BLaER1 (cell line): Measurements from ENCODE around the gene CRISPLD2.

Source experiments
- H3K27ac ChIP-seq: shearing (Covaris generic); formaldehyde crosslinking; 2 replicates; pipeline ENCODE4 v1.8.1; 2022
- H3K27me3 ChIP-seq: shearing (Covaris generic); formaldehyde crosslinking; 2 replicates; pipeline ENCODE4 v1.8.1; 2022
- H3K36me3 ChIP-seq: shearing (Covaris generic); formaldehyde crosslinking; 2 replicates; pipeline ENCODE4 v1.8.1; 2022
- H3K4me1 ChIP-seq: shearing (Covaris generic); formaldehyde crosslinking; 2 replicates; pipeline ENCODE4 v1.8.1; 2022
- H3K4me2 ChIP-seq: shearing (Covaris generic); formaldehyde crosslinking; 2 replicates; pipeline ENCODE4 v1.8.1; 2022
- H3K4me3 ChIP-seq: shearing (Covaris generic); formaldehyde crosslinking; 2 replicates; pipeline ENCODE4 v1.8.1; 2022
- H3K9ac ChIP-seq: shearing (Covaris generic); formaldehyde crosslinking; 2 replicates; pipeline ENCODE4 v1.8.1; 2022
- H3K9me3 ChIP-seq: shearing (Covaris generic); formaldehyde crosslinking; 2 replicates; pipeline ENCODE4 v1.8.1; 2022
- H4K20me1 ChIP-seq: shearing (Covaris generic); formaldehyde crosslinking; 2 replicates; pipeline ENCODE4 v1.8.1; 2022
- Cebpa-rat ChIP-seq: shearing (Covaris generic); IDR thresholded peaks from 2 replicates; pipeline ENCODE4 v1.8.1; 2022

Gene CRISPLD2

DNA sequence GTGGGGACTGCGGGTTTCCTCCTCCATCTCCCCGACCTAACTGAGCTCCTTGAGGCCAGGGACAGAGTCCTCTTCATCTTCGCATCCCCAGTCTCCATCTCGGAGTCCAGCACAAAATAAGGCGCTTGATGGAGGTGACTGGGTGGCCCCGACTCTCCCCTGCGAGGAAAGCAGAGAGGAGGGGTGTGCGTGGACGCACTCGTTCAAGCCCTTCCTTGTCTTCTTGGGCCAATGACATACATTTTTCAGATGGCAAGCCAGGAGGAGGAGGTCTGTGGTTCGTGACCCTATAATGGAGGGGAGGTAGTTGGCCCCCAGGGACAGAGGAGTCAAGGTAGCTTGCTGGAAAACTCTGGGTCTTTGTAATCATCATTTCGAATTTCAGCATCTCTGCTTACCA lies 17.2 kb downstream of the CRISPLD2 start:
- H3K4me2 ChIP-seq: no peak overlapping the region
- H3K4me3 ChIP-seq: no peak overlapping the region
- no peaks in the 10 kb centered on the region for H4K20me1 ChIP-seq
- H3K36me3 ChIP-seq: no peaks in the 10 kb centered on the region
- H3K9ac ChIP-seq: no peak overlapping the region
- H3K9me3 ChIP-seq: no peaks in the 10 kb centered on the region
- peaks cover 11% of the 10 kb centered on the region; the same call in 1 of the 2 replicates for H3K27me3 ChIP-seq
- no peak for TF ChIP-seq Cebpa-rat
- H3K4me1 ChIP-seq: peaks cover 3% of the 10 kb centered on the region; the same call in 1 of the 2 replicates
- H3K27ac ChIP-seq: no peak overlapping the region

DNA sequence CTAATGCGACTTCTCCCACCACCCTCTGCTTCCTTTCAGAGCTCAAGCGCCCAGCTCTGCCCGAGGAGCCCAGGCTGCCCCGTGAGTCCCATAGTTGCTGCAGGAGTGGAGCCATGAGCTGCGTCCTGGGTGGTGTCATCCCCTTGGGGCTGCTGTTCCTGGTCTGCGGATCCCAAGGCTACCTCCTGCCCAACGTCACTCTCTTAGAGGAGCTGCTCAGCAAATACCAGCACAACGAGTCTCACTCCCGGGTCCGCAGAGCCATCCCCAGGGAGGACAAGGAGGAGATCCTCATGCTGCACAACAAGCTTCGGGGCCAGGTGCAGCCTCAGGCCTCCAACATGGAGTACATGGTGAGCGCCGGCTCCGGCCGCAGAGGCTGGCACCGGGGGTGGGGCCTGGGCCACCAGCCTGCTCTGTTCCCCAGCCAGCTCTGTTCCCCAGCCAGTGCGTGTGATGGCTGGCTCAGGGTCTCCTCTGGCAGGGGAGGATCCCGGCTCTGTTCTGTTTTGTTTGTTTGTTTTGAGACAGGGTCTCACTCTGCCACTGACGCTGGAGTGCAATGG lies 18.7 kb downstream of the CRISPLD2 start:
- Histone ChIP-seq H3K36me3 (no peaks in the 10 kb centered on the region), H3K27ac (no peak overlapping the region)

DNA sequence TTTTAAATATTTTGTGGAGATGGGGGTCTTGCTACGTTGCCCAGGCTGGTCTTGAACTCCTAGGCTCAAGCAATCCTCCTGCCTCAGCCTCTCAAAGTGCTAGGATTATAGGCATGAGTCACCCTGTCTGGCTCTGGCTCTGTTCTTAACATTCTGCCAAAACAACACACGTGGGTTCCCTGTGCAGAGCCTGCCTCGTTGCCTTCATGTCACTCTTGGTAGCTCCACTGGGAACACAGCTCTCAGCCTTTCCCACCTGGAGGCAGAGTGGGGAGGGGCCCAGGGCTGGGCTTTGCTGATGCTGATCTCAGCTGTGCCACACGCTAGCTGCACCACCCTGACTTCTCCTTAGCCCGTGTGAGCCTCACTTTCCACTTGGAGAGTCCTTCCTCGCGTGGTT lies 19.3 kb downstream of the CRISPLD2 start:
- Histone ChIP-seq H3K36me3 (no peaks in the 10 kb centered on the region), H3K4me2 (no peak overlapping the region), H3K4me1 (peaks cover 21% of the 10 kb centered on the region), H3K9me3 (no peaks in the 10 kb centered on the region), H3K4me3 (no peak overlapping the region), H3K9ac (no peak overlapping the region), H4K20me1 (no peaks in the 10 kb centered on the region), H3K27me3 (peaks cover 12% of the 10 kb centered on the region; the same call in 1 of the 2 replicates), H3K27ac (no peak overlapping the region)
- TF ChIP-seq Cebpa-rat: no peak

More for the DNA sequence above, 18.7 kb downstream of the CRISPLD2 start:
- Histone ChIP-seq H3K4me1 (peaks cover 15% of the 10 kb centered on the region), H3K4me2 (no peak overlapping the region), H3K27me3 (peaks cover 12% of the 10 kb centered on the region; the same call in 1 of the 2 replicates), H3K9ac (no peak overlapping the region), H3K4me3 (no peak overlapping the region), H4K20me1 (no peaks in the 10 kb centered on the region), H3K9me3 (no peaks in the 10 kb centered on the region)
- TF ChIP-seq Cebpa-rat: no peak

DNA sequence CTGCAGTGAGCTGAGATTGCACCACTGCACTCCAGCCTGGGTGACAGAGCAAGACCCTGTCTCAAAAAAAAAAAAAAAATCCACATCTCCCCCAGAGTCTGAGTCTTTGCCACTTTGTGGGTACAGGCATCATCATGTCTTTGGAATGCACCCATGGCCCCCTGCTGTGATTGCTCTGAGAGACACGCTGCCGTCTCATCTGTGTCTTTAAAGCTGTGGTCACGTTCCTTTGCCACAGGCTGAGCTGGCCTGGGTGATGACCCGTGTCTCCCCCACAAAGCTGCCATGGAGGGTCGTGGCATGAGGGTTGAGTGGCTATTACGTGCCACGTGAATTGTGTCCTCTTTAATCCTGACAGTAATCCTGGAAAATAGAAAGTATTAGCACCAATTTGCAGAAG lies 20.2 kb downstream of the CRISPLD2 start:
- Histone ChIP-seq H3K27me3 (peaks cover 12% of the 10 kb centered on the region; the same call in 1 of the 2 replicates), H3K9ac (no peak overlapping the region), H3K4me2 (no peak overlapping the region), H4K20me1 (no peaks in the 10 kb centered on the region), H3K4me3 (no peak overlapping the region), H3K27ac (no peak overlapping the region), H3K4me1 (peaks cover 30% of the 10 kb centered on the region), H3K36me3 (no peaks in the 10 kb centered on the region), H3K9me3 (no peaks in the 10 kb centered on the region)
- TF ChIP-seq Cebpa-rat: no peak

DNA sequence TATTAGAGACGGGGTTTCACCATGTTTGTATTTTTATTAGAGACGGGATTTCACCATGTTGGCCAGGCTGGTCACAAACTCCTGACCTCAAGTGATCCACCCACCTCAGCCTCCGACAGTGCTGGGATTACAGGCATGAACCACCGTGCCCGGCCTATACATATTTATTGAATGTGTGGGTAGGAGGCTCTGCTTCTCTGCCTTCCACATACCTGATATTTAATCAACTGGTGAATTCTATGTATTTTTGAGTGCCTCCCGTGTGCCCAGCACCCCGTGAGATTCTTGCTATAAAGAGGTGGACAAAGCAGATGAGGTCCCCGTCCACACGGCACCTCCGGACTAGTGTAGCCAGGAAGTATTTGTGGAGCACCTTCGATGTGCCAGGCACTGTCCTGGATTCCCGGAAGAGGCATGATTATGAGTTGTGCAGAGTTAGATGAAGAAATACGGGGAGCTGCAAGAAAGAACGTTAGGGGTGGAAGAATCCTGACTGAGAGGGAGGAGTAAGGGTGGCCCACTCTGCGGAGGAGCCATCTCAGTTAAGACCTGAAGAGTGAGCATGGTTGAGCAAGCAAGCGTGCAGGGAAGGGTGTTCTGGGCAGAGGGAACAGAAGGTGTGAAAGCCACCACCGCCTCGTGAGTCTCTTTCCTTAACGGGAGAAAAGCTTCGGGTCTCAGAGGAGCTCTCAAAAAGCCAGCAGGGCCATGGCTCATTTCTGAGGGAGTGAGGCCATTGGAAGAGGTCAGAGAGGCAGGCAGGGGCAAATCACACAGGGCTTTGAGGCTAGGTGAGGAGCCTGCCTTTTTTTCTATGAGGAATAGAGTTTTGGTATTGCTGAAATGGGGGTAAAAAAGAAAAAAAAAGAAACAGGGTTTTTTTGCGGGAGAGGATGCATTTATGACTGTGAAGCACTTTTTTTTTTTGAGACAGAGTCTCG lies 21.2 kb downstream of the CRISPLD2 start:
- peaks cover 12% of the 10 kb centered on the region; the same call in 1 of the 2 replicates for H3K27me3 ChIP-seq
- H3K27ac ChIP-seq: no peak overlapping the region
- H3K9ac ChIP-seq: no peak overlapping the region

DNA sequence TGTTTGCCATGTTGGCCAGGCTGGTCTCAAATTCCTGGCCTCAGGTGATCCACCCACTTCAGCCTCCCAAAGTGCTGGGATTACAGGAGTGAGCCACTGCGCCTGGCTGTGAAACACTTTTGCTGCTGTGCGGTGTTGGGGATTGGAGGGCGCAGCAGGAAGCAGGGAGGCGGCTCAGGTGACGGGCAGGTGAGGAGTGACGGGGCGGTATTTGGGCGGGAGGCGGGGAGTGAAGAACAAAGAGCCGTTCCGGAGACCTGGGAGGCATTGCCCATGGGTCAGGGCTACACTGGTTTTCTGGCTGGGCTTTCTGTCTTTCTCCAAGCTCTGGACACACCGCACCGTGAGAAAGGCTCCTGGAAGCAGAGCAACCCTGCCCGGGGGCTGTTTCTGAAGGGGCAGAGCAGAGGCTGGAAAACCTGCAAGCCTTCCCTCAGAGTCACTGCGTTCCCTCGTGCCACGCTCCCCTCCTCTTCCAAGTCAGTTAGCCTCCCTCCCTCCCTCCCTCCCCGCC lies 22.1 kb downstream of the CRISPLD2 start:
- no peaks in the 10 kb centered on the region for H3K9me3 ChIP-seq
- no peak for TF ChIP-seq Cebpa-rat
- no peak overlapping the region for H3K4me3 ChIP-seq
- H3K9ac ChIP-seq: no peak overlapping the region
- H3K4me1 ChIP-seq: peaks cover 31% of the 10 kb centered on the region
- H4K20me1 ChIP-seq: no peaks in the 10 kb centered on the region
- no peaks in the 10 kb centered on the region for H3K36me3 ChIP-seq
- peak overlapping the region; percentile 39; the same call in 1 of the 2 replicates for H3K4me2 ChIP-seq
- peaks cover 12% of the 10 kb centered on the region; the same call in 1 of the 2 replicates for H3K27me3 ChIP-seq
- no peak overlapping the region for H3K27ac ChIP-seq

More for the DNA sequence above, 21.2 kb downstream of the CRISPLD2 start:
- no peak overlapping the region for H3K4me3 ChIP-seq
- TF ChIP-seq Cebpa-rat: no peak
- H4K20me1 ChIP-seq: no peaks in the 10 kb centered on the region
- no peaks in the 10 kb centered on the region for H3K36me3 ChIP-seq
- no peaks in the 10 kb centered on the region for H3K9me3 ChIP-seq
- H3K4me1 ChIP-seq: peaks cover 31% of the 10 kb centered on the region
- no peak overlapping the region for H3K4me2 ChIP-seq

DNA sequence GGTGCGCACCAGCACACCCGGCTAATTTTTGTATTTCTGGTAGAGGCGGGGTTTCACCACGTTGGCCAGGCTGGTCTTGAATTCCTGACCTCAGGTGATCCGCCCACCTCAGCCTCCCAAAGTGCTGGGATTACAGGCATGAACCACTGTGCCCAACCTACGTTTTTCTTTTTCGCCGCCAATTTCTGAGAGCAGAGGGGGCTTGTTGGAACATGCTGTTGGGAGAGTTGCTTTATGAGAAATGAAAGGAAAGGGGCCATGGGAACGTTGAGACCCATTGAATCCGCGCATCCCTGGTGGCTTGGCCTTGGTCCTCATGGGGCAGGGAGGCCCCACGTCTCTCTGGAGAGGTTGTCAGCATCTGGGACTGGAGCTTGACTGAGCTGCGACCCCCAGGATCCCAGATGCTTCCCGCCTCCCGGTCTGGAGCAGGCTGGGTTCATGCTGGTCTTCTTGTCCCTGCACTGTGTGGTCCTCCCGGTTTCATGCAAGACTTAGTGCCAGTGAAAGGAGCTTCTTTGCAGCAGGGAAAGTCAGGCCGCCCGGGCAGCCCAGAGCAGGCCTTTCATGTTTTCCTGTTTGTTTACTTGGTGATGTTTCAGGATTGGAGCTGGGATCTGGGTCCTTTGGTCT lies 22.8 kb downstream of the CRISPLD2 start:
- Histone ChIP-seq H3K27me3 (peaks cover 12% of the 10 kb centered on the region; the same call in 1 of the 2 replicates), H3K36me3 (no peaks in the 10 kb centered on the region), H3K9ac (no peak overlapping the region), H3K4me1 (peaks cover 31% of the 10 kb centered on the region), H3K4me2 (peak overlapping the region; percentile 72), H4K20me1 (no peaks in the 10 kb centered on the region), H3K27ac (no peak overlapping the region), H3K9me3 (no peaks in the 10 kb centered on the region), H3K4me3 (no peak overlapping the region)
- TF ChIP-seq Cebpa-rat: no peak

DNA sequence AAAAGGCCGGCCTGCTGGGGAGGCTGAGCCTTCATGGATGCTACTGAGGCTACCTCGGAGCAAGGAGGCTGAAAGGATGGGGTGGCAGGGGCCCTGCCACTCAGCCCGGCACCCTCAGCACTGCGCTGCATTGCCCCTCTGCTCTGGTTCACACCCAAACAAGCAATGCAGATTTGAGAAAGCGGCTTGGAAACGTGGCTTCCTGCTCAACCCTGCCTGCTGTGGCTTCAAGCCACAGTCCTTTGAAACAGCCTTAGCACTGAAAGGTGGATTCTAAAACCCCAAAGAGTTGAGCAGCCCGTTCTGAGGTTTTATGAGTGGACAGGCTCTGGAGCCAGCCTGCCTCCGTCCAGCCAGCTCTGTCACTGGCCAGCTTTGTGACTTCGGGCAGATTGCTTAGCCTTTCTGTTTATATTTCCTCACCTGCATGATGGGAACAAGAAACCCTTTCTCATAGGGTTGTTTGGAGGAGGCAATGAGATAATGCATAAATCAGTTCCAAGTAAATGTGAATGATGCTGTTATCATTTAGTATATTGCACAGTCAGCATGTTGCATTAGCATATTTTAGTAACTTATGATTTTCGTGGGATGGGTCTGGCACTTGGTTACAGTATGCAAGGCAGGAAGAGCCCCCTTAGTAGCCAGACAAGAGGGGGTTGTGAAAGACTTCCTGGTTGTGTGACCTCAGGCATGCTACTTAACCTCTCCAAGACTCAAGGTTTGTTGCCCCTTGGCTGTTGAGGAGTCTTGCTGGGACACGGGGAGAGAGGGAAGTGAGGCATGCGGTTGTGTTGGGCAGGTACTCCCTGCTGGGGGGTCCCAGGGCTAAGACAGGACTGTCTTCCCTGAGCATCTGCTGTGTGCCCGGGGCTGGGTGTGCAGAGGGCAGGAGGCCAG lies 23.6 kb downstream of the CRISPLD2 start:
- TF ChIP-seq Cebpa-rat: no peak
- Histone ChIP-seq H3K4me1 (peaks cover 31% of the 10 kb centered on the region), H4K20me1 (no peaks in the 10 kb centered on the region), H3K9me3 (no peaks in the 10 kb centered on the region), H3K27me3 (peaks cover 12% of the 10 kb centered on the region; the same call in 1 of the 2 replicates), H3K4me2 (peak overlapping the region; percentile 72), H3K4me3 (no peak overlapping the region), H3K27ac (peak overlapping the region; percentile 1; the same call in 1 of the 2 replicates), H3K36me3 (no peaks in the 10 kb centered on the region), H3K9ac (no peak overlapping the region)

DNA sequence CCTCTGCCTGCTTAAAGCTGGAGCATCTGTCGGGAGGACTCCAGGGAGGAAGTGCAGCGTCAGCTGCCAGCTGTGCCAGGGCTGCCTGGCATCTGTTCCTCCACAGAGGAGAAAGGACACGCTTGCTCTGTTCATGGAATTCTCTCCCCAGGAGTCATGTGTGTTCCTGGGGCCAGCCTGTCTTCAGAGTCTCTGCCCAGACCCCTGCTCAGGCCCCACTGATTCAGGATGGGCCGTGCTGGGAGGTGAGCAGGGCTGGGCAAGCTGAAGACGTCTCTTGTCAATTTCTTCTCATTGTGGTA lies 24.2 kb downstream of the CRISPLD2 start:
- Histone ChIP-seq H3K4me3 (no peak overlapping the region), H3K36me3 (no peaks in the 10 kb centered on the region), H3K9ac (no peak overlapping the region), H3K27me3 (peaks cover 12% of the 10 kb centered on the region; the same call in 1 of the 2 replicates), H3K27ac (peak overlapping the region; percentile 1; the same call in 1 of the 2 replicates), H3K9me3 (no peaks in the 10 kb centered on the region), H3K4me2 (peak overlapping the region; percentile 72), H3K4me1 (peaks cover 31% of the 10 kb centered on the region), H4K20me1 (no peaks in the 10 kb centered on the region)
- TF ChIP-seq Cebpa-rat: no peak
